H1 (cell line): ENCODE data around the gene PLXNB2. TPM values are rescaled to one million over a fixed set of nuclear protein-coding genes. Genes with fewer than 3 reads are reported as not detected.

ENCODE experiments used
- polyA plus RNA-seq, 7 experiments: library from polyadenylated mRNA; depleted of rRNA in 3 of 7; stranded (reverse) in 5 of 7; unstranded in 2 of 7; fragments of >200 nt in 5 of 7; fragments of 200-250 nt in 2 of 7; gene quantifications; 1 replicate in 5 of 7; 2 replicates in 1 of 7; 4 replicates in 1 of 7; pipeline versions ENCODE4 v1.2.1 to v1.2.3, GENCODE V29; 2011 to 2013; ENCODE audit warnings: missing spikeins in 2 of 7, mixed read lengths in 2 of 7
- total RNA-seq: library from RNA; stranded (reverse); fragmentation: NEBNext Ultra II Directional; extraction: Animal tissue kit (Norgen Biotek cat#: 25700); gene quantifications from 2 replicates; pipeline ENCODE4 v1.2.1, GENCODE V29; 2021
- TF ChIP-seq, protein P1 (sequence below): fragments of 300-600 bp; sonication (generic); IDR thresholded peaks from 2 replicates; pipeline ENCODE4 v1.7.1; 2012; ENCODE audit warnings: low read length, moderate library complexity, mild to moderate bottlenecking, inconsistent platforms; ENCODE audit not compliant: insufficient replicate concordance

The PLXNB2 gene
- total and polyA plus RNA-seq, 2 of the 8 experiments (the other 6 are each of a cell fraction or from before 2014, with no cell fraction given): 58.3 to 92.8 TPM

DNA sequence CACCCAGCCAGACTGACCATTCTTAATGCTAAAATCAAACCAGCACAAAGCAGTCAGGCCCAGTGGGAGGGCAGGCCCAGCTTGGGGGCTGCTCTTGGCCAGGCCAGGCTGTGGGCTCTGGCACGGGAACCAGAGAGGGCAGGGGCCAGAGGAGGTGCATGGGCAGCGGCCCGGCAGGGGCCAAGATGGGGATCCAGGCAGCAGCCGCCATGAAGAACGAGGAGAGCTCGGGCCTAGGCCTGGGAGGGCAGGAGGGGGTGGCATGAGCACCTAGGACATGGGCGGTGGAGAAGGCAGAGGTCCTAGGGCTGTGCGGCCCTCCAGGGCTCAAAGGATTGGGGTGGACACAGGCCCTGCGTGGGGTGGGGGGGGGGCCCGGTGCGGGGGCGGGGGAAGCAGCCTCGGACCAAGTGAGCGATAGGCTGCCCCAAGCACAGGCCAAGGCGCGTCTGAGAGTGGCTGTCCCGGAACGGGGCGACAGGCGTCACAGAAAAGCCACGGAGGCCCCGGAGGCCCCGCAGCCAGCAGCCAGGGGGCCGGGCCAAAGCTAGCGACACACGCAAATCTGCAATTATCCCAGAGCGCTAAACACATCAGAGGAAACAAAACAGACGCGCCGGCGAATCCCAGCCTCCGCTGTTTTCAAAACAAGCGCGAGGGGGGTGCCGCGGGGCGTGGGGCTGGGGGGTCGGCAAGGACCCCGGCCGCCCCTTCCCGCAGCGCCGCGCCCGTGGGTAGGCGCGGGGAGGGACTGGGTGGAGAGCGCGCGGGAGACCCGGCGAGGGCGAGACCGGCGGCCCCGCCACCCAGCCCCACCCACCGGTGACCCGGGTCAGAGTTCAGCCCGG is 8.3 kb downstream of the PLXNB2 start (continued):
- TF ChIP-seq, protein P1, sequence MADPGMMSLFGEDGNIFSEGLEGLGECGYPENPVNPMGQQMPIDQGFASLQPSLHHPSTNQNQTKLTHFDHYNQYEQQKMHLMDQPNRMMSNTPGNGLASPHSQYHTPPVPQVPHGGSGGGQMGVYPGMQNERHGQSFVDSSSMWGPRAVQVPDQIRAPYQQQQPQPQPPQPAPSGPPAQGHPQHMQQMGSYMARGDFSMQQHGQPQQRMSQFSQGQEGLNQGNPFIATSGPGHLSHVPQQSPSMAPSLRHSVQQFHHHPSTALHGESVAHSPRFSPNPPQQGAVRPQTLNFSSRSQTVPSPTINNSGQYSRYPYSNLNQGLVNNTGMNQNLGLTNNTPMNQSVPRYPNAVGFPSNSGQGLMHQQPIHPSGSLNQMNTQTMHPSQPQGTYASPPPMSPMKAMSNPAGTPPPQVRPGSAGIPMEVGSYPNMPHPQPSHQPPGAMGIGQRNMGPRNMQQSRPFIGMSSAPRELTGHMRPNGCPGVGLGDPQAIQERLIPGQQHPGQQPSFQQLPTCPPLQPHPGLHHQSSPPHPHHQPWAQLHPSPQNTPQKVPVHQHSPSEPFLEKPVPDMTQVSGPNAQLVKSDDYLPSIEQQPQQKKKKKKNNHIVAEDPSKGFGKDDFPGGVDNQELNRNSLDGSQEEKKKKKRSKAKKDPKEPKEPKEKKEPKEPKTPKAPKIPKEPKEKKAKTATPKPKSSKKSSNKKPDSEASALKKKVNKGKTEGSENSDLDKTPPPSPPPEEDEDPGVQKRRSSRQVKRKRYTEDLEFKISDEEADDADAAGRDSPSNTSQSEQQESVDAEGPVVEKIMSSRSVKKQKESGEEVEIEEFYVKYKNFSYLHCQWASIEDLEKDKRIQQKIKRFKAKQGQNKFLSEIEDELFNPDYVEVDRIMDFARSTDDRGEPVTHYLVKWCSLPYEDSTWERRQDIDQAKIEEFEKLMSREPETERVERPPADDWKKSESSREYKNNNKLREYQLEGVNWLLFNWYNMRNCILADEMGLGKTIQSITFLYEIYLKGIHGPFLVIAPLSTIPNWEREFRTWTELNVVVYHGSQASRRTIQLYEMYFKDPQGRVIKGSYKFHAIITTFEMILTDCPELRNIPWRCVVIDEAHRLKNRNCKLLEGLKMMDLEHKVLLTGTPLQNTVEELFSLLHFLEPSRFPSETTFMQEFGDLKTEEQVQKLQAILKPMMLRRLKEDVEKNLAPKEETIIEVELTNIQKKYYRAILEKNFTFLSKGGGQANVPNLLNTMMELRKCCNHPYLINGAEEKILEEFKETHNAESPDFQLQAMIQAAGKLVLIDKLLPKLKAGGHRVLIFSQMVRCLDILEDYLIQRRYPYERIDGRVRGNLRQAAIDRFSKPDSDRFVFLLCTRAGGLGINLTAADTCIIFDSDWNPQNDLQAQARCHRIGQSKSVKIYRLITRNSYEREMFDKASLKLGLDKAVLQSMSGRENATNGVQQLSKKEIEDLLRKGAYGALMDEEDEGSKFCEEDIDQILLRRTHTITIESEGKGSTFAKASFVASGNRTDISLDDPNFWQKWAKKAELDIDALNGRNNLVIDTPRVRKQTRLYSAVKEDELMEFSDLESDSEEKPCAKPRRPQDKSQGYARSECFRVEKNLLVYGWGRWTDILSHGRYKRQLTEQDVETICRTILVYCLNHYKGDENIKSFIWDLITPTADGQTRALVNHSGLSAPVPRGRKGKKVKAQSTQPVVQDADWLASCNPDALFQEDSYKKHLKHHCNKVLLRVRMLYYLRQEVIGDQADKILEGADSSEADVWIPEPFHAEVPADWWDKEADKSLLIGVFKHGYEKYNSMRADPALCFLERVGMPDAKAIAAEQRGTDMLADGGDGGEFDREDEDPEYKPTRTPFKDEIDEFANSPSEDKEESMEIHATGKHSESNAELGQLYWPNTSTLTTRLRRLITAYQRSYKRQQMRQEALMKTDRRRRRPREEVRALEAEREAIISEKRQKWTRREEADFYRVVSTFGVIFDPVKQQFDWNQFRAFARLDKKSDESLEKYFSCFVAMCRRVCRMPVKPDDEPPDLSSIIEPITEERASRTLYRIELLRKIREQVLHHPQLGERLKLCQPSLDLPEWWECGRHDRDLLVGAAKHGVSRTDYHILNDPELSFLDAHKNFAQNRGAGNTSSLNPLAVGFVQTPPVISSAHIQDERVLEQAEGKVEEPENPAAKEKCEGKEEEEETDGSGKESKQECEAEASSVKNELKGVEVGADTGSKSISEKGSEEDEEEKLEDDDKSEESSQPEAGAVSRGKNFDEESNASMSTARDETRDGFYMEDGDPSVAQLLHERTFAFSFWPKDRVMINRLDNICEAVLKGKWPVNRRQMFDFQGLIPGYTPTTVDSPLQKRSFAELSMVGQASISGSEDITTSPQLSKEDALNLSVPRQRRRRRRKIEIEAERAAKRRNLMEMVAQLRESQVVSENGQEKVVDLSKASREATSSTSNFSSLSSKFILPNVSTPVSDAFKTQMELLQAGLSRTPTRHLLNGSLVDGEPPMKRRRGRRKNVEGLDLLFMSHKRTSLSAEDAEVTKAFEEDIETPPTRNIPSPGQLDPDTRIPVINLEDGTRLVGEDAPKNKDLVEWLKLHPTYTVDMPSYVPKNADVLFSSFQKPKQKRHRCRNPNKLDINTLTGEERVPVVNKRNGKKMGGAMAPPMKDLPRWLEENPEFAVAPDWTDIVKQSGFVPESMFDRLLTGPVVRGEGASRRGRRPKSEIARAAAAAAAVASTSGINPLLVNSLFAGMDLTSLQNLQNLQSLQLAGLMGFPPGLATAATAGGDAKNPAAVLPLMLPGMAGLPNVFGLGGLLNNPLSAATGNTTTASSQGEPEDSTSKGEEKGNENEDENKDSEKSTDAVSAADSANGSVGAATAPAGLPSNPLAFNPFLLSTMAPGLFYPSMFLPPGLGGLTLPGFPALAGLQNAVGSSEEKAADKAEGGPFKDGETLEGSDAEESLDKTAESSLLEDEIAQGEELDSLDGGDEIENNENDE: no peak
